HG02840 (cell line): ENCODE results near the gene PCDHGA3.
"Not testable (repeated sequence)": the region's sequence is repeated elsewhere in the genome, so short reads cannot be mapped to it uniquely, and the experiment has no call there.

ENCODE experiments used
- ATAC-seq: cut with Tn5 transposase; IDR thresholded peaks from one replicate; pipeline ENCODE4 v1.9.1; 2021; ENCODE audit warnings: mild to moderate bottlenecking, moderate library complexity, moderate number of reproducible peaks; ENCODE audit not compliant: unreplicated experiment, low FRiP score

The PCDHGA3 gene

DNA sequence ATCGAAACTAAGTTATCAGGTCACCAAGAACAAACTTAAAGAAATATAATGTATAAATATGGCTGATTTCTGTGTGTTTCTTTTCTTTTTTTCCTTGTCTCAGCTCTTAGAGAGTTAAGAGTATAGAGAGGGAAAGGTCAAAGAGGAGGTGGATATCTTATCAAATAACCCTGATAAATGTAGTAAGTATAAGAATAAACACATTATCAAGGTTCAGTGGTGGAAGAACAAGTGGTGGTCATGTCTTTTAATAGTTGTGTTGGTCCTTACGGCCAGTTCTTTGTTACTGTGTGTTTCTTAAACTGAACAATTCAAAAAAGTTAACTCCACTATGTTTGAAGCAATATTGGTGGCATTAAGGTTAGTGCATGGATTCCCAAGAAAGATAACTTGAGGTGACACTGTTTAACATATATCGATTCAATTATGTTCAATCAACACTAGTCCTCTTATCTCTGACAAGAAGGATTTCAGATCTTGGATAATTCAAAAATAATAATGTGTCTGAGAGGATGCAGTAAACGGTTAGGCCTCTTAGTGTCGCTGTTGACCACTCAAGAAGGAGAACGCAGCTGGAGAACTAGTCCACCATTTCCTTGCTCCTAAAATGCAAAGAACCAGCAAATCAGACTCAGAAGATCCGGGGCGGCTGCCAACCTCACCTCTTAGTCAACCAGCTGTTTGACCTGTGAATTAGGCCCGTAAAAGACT is at the start of gene PCDHGA3:
Gene PCDHGA3, plus strand, starts transcription at position 588 of the 711 bp plus-strand sequence. CDS start 205 bp downstream, outside the sequence.
- ATAC-seq: no peak

DNA sequence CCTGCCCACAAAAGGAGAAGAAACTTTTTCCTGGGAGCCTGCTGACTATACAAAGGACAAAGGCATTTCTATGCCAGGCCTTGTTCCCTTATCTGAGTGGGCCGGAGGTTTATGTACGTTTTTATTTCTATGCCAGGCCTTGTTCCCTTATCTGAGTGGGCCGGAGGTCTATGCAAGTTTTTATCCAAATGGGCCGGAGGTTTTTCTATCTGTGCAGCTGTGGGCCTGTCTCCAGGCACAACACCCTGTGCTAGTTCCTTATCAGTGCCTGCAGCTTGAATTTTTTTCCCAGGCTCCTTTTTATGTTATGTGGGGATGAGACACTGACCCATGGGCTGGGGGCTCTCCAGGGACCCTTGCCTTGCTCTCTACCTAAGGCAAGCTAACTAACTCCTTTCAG is 45.3 kb upstream of the PCDHGA3 start:
- no peak for ATAC-seq

DNA sequence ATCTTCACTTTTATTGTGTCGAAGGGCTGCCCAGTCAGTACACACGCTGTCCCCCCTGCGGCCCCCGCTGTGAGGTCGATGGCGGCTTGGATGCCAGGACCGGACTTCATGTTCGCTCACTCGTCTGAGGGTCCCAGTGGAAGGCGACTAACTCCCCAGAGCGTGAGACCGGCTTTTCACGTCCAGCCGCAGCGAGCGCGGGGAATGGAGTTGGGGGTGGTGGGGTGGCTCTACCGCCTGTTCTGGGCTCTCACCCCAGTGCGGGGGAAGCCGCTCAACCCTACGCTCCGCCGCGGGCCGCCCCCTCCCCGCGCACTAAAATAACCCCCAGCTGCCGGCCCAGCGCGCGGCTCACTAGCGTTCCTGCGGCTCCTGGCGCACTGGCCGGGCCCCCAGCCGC is 39.9 kb upstream of the PCDHGA3 start, which contains the start of gene SLC25A2:
Gene SLC25A2, minus strand, starts transcription at position 294 of the 400 bp plus-strand sequence. Its CDS starts 184 bp downstream, at position 110.
- ATAC-seq: no peak

DNA sequence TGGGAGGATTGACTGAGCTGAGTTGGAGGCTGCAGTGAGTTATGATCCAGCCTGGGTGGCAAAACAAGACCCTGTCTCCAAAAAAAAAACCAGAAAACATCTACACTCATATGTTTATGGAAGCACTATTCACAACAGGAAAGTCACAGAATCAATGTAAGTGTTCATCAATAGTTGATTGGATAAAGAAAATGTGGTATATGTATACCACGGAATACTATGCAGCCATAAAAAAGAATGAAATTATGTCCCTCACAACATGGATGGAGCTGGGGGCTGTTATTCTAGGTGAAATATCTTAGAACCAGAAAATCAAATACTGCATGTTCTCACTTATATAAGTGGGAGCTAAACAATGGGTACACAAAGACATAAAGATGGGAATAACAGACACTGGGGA is 37.0 kb upstream of the PCDHGA3 start:
- no peak for ATAC-seq

DNA sequence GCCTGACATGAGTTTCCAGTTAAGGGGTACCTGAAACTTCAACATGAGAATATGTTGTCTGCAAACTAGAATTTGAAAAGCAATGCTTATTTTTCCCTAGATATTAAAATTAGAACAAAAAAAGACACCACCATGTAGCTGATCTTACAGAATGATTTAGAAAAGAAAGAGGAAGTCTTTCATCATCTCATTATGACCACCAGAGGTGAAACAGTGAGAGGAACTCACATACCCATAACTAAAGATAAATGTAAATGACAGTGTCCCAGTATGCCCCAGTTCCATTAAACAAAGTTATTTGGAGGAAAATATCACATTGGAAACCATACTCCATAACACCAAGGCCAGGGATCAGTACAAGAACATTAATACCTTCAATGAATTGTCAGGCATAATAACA is 29.9 kb upstream of the PCDHGA3 start:
- no peak for ATAC-seq

DNA sequence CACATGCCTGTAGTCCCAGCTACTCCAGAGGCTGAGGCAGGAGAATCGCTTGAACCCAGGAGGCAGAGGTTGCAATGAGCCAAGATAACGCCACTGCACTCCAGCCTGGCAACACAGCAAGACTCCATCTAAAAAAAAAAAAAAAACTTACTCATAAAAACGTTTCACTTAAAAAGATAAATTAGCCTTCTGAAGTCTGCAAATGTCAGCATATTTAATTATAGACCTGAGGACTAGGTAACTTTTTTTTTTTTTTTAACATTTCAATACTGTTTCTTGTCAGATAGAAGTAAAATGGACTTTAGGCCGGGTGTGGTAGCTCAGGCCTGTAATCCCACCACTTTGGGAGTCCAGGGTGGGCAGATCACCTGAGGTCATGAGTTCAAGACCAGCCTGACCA is 26.7 kb upstream of the PCDHGA3 start:
- ATAC-seq: not testable (repeated sequence)

DNA sequence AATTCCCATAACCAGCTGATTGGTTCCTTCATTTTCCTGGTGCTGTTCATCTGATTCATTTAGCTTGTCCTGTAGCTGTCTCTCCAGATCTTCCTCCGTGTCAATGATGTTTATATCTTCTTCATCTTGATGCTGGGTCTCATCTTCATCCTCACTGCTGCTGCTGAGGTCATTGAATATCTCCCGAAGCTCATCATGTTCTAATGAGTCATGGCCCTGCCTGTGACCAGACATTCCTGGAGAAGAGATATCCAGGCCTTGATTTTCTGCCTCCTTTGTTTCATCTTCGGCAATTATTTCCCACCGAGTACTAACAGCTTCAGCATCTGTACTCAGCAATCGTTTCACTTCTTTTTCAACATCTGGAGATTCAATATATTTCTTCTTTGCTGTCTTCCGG is 24.4 kb upstream of the PCDHGA3 start:
- ATAC-seq: no peak

DNA sequence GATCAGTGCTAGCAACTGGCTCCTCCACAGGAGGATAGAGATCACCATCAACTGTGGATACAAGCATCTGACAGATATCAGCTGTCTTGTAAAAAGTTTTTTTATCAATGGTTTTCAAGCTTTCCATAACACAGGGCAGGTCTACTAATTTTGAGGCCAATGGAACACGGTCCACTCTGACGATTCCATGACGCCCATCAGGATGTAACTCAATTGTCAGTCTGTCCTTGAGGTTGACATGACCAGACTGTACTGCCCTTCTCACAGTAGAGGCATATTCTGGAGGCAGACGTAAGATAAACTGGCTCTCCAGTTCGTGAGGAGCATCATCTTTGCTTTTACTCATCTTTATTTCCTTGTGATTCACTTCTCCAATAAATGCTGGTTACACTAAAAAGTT is 23.9 kb upstream of the PCDHGA3 start:
- ATAC-seq: no peak

DNA sequence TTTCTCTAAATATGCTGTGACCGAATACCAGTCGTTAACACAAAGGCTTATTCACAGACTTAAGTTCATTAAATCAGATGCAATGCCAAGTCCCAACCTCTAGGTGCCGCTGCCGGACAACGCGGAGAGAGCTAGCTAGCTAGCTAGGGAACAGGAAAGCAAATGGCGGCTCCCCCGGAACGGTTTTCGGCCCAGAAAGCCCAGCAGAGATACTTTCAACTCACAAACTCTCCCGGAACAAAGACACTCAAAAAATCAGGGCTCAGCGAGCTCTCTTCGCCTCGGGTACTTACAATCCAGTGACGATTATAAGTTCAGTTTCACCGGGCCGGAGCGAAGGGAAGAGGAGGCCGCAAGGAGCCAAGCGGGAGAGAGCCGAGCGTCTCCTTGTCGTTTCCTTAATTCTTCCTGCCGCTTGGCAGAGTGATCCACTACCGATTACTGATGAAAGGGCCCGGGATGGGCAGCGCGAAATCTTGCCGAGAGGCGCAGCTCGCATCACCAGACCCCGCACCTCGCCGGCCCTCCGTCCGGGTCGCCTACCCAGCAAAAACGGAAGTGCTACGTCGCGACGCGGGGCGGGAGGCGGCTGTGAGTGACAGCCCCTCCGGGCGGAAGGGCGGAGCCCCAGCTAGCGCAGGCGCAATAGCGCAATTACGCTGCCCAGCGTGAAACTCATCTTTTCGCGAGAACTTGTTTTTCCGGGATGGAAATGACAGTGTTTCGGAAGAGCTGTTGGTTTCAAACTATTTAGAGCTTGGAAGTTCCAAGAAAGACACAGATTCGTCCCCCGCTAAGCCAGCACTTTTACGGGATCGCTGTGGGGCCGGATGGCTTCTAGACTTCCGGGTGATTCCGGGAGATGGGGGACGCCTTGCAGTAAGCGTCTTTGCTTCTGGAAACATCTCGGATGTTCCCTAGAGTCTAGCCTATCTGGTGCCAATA is 23.1 kb upstream of the PCDHGA3 start, which contains the start of gene TAF7:
Gene TAF7, minus strand, starts transcription at position 560 of the 945 bp plus-strand sequence. CDS start 740 bp downstream, outside the sequence.
- ATAC-seq: peak; percentile 97

DNA sequence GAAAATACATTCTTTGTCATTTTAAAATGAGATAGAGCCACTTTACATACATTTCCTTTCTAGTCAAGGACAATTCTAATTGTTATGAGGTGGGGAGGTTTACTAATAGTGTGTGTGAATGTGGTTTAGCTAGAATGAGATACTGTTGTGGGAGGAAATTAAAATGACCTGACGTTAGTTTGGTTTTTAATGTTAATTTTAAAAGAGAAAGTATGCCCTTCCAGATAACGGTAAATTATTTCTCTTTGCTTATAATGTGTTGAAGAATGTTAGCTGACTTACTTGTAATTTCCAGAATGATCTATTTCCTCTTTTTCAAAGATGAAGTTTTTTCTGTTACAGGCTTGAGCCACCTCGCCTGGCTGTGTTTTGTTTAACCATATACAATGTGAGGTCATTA is 21.4 kb upstream of the PCDHGA3 start:
- ATAC-seq: no peak

DNA sequence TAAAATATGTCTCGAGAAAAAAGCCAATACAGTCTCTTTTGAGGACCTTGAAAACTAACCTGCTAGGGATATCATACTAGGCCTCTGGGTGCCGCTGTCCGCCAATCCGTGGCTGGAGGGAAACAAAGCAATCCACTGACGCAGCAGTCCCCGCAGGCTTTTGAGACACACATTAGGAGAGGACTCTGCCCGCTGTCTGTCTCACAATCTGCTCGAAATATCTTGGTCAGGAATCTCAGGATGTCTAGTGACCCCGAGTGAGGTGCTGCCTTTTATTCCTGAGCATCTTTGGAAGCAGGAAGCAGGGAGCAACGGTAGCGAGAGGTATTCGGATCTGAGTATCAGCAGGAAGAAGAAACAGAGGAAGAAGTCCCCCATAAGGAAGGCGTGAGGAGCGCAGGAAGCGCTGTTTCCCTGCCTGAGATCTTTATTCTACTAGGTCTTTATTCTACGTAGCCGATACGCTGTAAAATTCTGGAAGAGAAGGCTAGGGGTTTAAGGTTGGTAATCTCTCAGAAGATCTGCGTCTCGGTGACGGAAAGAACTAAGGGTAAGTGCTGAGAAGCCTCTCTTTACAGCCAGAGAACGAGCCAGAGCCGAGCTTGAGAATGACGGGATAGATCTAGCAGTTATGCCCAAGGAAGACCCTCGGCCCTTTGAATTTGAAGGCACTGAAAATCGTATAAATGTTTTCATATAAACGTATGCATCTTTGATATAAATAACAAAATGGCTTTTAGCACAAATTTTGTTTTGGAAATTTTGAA is 17.4 kb upstream of the PCDHGA3 start:
- peak; percentile 82 for ATAC-seq

DNA sequence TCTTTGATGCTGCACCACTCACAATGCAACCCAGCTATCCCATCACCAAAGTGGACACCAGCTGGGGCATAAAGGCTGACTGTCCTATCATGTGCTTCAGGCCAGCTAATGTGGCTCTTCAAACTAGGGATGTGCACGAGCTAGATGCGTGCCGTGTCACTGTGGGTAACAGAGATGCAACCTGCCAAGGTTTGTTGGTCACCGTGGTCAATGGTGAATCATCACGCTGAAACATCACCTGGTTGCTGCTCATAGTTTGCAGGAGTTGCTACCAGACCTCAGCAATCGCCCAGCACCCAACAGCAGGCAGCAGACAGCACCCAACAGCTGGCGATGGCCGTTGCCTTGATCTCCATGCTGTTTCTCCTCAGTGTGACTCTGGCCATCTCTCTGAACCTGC is 15.4 kb upstream of the PCDHGA3 start:
- no peak for ATAC-seq

DNA sequence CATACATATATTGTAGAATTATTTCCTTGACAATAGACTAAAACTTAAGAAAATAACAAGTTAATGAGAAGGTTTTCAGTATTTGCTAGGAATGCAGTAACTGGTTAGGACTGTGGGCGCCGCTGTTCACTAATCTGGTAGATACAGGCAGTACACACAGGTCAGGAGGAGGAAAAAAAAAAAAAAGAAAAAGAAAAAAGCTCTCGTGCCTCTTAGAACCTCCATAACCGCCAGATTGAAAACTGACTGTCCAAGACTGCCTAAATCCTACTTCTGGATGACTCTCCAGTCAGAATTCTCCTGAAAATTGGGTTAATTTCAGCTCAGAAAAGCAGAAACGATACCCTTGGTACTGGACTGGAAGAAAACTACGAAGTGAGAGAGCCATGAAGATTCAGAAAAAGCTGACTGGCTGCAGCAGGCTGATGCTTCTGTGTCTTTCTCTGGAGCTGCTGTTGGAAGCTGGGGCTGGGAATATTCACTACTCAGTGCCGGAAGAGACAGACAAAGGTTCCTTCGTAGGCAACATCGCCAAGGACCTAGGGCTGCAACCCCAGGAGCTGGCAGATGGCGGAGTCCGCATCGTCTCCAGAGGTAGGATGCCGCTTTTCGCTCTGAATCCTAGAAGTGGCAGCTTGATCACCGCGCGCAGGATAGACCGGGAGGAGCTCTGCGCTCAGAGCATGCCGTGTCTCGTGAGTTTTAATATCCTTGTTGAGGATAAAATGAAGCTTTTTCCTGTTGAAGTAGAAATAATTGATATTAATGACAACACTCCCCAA is 13.1 kb upstream of the PCDHGA3 start, which contains the start of gene PCDHGA1:
Gene PCDHGA1, plus strand, starts transcription at position 216 of the 782 bp plus-strand sequence.
- no peak for ATAC-seq

DNA sequence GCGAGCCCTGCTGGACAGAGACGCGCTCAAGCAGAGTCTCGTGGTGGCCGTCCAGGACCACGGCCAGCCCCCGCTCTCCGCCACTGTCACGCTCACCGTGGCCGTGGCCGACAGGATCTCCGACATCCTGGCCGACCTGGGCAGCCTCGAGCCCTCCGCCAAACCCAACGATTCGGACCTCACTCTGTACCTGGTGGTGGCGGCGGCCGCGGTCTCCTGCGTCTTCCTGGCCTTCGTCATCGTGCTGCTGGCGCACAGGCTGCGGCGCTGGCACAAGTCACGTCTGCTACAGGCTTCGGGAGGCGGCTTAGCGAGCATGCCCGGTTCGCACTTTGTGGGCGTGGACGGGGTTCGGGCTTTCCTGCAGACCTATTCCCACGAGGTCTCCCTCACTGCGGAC is 11.1 kb upstream of the PCDHGA3 start:
- not testable (repeated sequence) for ATAC-seq

DNA sequence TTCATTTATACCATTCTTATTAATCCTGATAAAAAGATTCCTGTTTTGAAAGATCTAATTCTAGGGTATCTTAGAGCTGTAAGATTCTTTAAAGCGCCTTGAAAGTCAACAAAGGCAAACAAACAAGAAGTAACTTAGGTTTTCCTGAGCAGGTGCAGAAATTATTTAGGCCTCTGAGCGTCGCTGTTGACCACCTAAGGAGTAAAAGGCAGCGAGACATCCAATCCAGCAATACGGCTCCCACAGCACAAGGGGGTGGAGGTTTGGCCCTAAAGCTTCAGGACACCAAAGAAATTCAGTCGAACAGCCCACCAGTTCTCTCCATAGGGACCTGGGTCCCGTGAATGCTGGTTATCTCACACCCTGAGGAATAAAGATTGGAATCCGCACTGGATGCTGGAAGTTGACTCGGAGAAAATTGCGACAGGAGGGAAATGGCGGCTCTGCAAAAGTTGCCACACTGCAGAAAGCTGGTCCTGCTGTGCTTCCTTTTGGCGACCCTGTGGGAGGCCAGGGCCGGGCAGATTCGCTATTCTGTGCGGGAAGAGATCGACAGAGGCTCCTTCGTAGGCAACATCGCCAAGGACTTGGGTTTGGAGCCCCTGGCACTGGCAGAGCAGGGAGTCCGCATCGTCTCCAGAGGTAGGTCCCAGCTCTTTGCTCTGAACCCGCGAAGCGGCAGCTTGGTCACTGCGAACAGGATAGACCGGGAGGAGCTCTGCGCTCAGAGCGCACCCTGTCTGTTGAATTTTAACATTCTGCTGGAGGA is 4.9 kb upstream of the PCDHGA3 start, which contains the start of gene PCDHGA2:
Gene PCDHGA2, plus strand, starts transcription at position 223 of the 769 bp plus-strand sequence.
- no peak for ATAC-seq

DNA sequence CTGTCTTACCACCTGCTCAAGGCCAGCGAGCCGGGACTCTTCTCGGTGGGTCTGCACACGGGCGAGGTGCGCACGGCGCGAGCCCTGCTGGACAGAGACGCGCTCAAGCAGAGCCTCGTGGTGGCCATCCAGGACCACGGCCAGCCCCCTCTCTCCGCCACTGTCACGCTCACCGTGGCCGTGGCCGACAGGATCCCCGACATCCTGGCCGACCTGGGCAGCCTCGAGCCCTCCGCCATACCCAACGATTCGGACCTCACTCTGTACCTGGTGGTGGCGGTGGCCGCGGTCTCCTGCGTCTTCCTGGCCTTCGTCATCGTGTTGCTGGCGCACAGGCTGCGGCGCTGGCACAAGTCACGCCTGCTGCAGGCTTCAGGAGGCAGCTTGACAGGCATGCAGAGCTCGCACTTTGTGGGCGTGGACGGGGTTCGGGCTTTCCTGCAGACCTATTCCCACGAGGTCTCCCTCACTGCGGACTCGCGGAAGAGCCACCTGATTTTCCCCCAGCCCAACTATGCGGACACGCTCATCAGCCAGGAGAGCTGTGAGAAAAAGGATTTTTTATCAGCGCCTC is 2.8 kb upstream of the PCDHGA3 start:
- ATAC-seq: not testable (repeated sequence)

DNA sequence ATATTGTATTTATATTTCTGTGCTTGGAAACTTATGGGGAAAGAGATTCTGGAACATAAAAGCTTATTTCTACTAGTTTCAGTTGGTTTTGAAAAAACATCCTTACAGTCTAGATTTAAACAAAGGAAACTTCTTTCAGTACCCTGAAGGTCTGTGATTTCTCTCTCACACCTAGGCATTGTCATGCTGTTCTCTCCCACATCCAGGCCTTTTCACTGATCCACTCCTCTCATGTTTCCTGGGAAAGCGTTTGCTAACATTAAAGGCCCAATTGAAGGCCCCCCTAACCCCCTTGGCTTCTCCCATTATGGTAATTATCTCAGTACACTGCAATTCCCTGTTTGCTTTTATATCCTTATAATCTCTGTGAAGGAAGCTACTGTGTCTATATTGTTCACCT is 856 bp upstream of the PCDHGA3 start:
- no peak for ATAC-seq

DNA sequence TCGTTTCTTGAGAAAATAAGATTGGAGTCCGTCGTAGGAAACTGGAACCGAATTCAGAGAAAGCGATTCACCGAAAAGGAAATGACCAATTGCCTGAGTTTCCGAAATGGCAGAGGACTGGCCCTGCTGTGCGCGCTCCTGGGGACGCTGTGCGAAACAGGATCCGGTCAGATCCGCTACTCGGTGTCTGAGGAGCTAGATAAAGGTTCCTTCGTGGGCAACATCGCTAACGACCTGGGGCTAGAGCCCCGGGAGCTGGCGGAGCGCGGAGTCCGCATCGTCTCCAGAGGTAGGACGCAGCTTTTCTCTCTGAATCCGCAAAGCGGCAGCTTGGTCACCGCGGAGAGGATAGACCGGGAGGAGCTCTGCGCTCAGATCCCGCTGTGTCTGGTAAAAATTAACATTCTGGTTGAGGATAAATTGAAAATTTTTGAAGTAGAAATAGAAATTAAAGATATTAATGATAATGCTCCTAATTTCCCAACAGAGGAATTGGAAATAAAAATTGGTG is 379 bp downstream of the PCDHGA3 start:
- no peak for ATAC-seq
